Prostate gland (tissue), 2 donors: Measurements from ENCODE around the gene RGS19.

Experiments
- CTCF ChIP-seq, 4 experiments: fragments of 200-600 bp in 2 of 4; fragments of 450-650 bp in 2 of 4; sonication (generic) in 2 of 4; IDR thresholded peaks; 1 replicate in 3 of 4; 2 replicates in 1 of 4; pipeline ENCODE4 v1.5.1; 2016 to 2019; ENCODE audit warnings: antibody characterized with exemption in 4 of 4, mild to moderate bottlenecking in 2 of 4, moderate library complexity in 2 of 4
- POLR2AphosphoS5 ChIP-seq: sonication (generic); formaldehyde crosslinking; IDR thresholded peaks from one replicate; pipeline ENCODE4 v1.6.1; 2017; ENCODE audit warnings: antibody characterized with exemption

GRCh38 chr20:64048402-64049044, 30.8 kb downstream of the RGS19 start:
- TF ChIP-seq POLR2AphosphoS5 (no peak), CTCF (IDR thresholded peaks at IDR 0.05) (no peak)
